NCI-H345 (cell line): ENCODE measurements around the gene C8A.

Source experiments
- DNase-seq: peaks from one replicate; lab custom pipeline; 2025; lab: John Stamatoyannopoulos, UW

Gene C8A

DNA sequence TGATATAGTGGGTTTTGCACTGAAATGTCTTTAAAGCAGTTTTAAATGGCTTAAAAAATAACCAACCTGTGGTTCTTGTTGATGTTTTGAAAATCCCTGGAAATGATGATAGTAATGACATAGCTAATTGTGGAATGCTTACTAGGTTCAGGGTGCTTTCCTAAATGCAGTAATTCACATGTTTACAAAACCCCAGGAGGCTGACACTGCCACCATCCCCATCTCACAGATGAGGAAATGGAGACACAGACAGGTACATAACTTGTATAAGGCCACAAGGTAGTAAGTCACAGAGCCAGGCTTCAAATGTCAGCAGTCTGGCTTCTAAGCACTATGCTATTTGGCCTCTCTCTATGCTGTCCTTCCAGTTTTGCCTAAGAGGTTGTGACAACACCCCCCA is 70.6 kb downstream of the C8A start:
- no peak for DNase-seq

DNA sequence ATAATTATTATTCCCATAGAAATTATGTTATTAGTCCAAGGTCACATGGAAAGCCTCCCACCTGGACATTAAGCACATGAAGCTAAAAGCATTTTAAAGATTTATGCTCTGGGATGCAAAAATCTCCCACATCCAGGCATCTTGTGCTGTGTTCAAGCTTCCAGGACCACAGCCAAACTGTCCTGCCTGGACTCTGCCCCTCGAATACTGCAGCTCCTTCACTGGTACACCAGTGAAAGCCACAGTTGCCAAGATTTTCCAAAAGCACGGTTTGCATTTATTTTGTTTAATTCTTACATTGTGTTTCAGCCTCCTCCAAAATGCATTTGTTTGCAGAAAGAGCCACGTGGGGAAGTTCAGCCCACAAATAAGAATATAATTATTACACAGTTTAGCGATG is 72.6 kb downstream of the C8A start:
- DNase-seq: no peak

DNA sequence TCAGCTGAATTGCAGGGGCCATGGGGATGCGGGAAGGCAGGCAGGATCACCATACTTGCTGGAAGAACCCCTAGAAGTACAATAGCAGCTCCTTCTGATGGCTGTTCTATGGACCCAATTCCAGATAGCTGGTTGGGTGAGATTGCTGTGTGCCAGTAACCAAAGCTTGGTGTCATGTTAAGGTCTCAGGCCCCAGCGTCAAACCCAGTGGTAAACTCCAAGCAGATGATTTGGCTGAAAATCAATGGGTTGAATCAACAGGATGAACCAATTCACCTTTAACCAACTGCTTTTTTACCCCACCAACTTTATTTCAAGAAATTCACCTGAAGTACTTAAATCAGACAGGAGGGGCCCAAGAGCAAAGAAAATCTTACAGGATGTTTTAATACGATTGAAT is 73.4 kb downstream of the C8A start:
- DNase-seq: no peak

DNA sequence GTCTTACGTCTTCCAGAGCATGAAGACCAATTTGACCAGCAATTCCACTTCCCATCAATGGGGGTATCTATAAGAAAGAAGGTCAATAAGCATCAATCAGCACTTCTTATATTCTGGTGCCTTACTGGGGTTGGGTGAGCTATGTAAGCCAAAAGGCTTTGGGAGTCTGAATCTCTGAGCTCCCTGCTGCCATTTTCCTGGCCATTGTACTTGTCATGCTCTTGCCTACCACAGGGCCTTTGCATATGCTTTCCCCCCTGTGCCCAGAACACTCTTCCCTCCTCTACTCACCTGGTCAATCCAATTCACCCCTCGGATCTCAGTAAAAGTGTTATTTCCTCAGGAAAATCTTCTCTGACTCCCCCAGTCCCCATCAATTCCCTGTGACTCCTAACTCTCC is 74.9 kb downstream of the C8A start:
- DNase-seq: no peak

DNA sequence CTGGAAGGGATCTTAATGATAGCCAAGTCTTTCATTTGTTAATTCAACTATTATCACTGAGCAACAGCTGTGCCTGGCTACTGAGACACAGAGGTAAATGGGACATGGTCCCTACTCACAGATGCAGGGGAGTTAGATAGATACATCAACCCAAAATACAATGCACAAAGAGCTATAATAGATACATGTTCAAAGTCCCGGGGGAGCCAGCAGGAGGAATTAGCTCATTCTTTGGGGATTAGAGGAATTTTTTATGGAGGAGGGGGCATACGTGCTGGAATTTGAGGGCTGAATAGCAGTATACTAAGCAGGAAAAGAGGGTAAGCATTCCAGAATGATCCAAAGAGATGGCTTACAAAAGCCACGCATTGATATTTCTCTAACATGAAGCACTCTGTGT is 76.6 kb downstream of the C8A start:
- DNase-seq: no peak

DNA sequence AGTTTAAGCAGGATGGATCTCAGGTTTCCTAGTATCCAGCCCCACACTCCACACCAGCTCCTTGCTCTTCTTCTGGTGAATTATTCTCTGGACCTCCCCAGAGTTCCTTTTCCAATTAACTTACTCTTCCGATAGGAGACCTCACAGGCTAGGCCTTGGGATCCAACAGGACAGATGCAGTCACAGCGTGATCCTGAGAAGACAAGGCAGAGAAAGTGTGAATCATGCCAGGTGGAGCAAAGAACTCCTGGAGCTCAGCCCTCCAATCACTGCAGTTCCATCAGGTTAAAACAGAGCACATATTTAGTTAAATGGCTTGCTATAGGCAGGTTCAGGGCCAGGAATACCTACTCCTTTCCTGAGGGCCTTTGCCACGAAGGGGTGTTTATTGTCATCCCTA is 77.1 kb downstream of the C8A start:
- no peak for DNase-seq

DNA sequence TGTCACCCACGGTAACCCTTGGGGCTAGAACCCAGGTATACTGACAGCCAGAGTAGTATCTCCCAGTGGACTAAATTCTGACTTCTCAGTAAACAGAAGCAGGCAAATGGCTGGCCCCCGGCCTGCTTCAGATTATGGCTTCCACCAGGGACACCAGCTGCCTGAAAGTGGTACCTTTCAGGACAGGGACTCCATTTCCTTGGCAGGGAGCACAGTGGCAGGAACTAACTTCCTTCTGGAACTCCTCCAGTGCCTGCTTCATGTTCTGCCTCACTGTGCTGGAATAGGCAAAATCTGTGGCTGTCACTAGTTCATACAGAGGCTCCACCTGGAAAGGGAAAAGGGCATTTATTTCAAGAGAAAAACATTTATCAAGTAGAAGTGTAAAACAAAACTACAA is 78.6 kb downstream of the C8A start:
- DNase-seq: no peak

DNA sequence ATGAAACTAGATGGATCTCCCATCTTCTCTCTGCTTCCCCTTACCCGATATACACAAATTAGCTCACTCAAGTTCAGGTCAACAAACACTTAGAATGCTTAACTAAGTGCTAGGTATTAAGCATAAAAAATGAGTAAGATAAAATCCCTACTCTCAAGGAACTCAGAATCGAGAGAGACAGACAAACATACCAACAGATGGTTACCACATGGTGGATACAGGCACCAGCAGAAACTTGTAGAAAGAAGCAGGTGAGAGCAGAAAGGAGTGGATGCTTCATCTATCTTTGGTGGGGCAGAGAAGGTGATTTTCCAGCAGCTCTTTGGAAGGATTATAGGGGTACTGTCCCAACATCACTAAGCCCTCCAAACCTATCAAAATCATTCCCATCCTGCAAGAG is 79.0 kb downstream of the C8A start:
- DNase-seq: no peak

DNA sequence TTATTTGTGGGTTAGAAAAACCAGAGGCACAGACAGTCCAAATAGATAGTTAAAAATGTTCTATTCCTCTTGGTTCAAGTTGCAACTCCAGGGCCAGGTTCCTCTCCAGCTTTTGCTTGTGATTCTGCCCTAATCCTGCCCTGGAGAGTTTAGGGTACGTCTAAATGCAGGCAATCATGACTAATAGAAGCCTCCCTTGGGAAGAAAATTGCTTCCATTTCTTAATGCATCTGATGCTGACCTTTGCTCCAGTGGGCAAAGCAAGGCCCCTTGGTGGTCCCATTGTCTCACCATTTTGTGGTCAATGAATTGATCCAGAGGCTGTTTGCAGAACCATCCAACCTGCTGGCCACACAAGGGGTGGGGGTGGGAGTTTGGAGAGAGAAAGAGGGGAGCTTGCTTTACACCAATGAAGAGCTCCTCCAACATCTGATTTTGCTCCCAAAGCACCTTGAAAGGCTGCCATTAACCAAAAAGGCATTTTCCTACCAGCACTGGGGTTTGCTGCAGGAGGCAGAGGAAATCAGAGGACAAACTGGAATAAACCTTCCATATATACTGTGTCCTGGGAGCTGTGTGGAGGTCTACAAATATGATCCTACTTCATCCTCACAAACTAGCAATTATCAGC is 79.9 kb downstream of the C8A start:
- DNase-seq: no peak

DNA sequence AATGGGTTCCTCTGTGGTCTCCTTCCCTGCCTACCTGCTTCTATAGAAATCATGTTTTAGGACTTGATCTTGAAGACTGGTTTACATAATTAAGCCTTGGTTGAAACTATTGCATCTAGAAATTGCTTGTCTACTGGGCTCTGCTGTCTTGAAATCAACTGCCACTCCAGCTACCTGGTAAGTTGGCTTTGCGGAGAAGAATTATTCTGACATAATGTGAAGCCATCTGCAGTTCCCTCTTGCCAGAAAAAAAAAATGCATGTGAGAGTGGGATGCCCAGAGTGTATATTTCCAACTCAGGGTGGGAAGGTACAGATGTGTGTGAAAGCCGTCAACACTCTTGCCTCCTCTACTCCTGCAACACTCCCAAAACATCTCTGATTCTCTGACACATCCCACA is 84.0 kb downstream of the C8A start:
- DNase-seq: no peak

DNA sequence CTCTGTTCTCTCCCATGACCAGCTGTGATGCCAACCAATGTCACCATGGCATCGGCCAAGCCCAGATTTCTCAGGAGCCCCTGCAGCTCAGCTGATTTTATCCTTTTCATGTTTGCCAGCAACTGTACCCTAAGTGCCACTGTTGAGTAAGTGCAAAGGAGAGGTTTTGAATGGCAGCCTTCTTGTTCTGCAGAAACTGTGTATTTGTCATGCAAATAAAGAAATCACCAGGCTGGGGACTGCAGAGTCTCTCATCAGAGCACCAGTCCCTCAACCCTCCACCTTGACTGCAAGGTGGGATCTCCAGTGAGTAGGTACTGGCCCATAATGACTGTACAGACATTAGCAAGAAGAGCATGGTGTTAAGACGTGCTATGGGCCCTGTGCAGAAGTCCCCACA is 84.6 kb downstream of the C8A start:
- DNase-seq: no peak

DNA sequence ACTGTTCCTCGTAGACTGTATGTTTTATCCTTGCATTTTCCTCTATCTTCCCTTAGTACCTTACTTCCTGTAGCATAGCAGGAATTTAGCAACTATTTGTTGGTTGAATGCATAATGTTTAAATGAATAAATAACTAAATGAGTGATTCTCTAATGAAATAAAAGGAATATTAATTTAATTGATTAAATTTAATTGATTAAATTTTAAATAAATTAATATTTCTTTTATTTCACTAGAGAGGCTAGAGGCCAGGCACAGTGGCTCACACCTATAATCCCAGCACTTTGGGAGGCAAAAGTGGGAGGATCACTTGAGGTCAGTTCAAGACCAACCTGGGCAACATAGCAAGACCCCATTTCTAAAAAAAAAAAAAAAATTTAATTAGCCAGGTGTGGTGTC is 85.4 kb downstream of the C8A start:
- DNase-seq: no peak

DNA sequence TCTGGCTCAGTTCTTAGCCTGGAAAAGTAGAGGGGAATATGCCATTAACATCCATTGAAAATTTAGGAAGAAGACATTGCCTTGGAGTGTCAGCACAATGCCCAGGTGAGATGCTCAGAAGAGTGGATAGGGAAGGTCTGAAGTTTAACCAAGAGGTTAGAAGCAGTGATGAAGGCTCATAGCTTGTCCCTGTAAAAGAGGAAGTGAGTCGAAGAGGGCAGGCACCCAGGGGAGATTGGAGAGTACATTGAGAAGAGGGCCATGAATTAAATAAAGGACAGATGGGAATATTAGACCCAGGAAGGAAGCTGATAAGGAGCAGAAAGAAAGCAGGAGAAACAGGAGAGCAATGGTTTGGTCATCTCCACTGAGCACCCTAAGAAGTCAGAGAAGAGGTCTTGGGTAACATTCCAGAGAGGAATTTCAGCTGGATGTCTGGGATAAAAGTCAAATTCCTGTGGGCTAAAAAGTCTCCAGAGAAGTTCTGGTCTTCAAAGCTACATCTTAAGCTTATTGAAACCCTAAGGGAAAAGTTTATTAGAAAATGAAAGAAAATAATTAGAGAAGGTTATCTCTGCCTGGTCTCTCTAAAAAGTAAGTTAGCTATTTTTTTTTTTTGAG is 93.9 kb downstream of the C8A start:
- DNase-seq: no peak

DNA sequence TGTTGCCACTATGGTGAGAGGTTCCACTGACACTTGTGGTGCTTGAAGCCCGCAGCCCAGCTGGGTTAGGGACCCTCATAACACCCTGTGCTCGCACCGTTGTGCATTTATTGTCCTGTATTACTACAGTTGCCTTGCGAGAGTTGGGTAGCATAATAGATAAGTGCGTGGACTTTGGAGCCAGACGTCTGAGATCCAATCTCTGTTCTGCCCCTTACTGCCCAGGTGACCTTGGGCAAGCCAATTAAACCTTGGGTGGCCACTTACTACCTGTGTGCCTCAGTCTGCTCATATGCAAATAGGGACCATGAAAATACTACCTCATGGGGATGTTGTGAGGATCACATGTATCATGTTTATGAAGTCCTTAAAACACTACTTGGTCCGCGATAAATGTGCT is 97.9 kb downstream of the C8A start:
- DNase-seq: no peak

DNA sequence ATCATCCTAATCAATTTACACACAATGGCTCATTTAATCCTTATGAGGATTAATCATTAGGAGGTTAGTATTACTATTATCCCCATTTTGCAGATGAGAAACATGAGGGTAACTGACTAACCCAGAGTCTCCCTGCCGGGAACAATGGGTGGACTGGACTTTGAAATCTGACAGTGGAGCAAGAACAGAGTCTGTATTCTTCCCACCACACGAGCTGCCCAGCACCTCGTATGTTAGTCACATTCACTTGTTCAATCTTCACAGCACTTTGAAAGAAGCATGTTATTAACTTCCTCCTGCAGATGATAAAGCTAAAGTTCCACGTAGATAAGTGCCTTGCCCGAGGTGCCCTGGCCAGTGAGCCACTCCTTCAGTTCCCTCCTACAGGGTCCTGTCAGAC is 98.8 kb downstream of the C8A start:
- no peak for DNase-seq

DNA sequence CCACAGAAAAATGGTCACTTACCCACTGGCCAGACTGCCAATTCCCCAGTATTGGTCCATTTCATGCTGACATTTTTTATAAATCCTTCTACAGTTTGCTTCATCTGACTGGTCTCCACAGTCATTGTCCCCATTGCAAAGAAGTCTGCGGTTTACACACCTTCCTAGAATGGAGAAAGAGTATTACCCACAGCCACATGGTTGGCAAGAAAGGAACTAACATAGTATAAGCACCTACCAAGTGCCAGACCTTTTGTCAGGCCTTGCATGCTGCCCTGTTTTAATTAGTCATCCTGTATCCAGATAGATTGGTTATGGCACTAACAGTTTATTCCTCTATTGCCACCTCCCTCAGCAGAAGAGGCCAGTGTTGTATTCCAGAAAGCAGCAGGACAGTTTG is 100.1 kb downstream of the C8A start:
- no peak for DNase-seq

DNA sequence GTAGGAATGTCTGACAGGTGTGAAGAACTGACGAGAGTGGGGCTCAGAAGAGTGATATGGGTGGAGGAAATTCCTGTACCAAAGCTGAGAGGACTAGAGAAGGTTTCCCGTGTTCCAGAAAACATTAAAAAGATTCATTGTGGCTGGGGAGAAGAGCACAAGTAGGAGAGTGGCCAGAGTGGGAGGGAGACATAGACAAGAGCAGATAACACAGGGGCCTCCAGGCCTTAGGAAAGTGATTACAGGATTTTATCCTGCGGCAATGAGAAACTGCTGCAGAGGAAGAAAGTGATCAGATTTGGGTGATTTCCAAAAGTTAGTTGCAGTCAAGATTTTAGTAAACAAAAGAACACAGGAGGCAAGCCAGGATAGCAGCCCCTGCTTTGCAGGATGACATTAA is 103.3 kb downstream of the C8A start:
- no peak for DNase-seq

DNA sequence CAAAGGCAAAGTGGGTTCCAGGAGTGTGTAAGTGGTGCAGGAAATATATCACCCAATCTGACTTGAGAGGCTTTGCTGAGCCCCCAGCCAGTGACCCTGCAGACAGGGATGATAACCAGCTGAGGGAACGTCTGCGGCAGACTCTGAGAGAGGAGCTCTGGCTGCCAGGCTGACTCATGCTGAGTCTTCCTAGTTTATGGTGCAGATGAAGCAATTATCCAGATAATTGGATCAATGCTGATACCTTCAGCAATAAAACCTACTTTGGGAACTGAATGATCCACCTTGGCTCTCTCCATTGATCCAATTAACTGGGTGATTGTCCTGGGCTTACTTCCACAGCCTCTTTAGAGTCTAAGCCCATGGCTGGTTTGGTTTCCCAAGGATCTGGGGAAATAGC is 103.9 kb downstream of the C8A start:
- no peak for DNase-seq

DNA sequence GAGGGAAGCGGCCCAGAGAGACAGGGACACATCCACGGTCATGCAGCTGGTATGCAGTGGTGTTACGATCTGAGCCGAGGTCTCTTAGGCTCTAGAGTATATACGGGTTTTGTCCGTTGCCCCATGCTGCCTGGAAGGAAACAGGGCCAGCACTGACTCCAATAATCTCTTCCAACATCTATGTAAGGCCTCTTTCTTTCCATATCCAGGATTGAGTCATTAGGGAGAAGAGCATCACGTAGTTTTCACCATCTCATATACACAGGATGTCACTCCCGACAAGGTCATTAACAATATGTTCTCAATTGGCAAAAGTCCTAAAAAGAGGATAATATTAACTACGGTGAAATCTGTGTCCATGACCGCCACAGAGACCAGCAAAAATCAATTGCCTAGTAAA is 106.8 kb downstream of the C8A start:
- no peak for DNase-seq

DNA sequence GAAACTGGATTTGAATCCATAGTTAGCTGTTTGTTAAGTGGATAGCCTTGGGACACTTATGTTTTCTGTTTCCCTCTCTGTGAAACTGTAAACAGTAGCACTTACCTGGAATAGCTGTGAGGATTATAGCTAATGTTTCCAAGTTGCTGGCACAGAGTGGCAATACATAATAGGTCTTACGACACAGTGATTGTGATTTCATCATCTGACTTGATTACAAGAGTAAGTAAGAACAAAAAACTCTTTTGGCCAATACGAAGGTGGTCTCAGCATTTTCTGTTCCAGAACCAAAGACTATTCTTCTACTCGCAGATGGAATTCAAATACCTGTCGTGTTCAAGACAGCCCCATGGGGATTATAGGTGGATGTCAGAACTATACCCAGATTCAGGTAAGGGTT is 109.1 kb downstream of the C8A start:
- no peak for DNase-seq

DNA sequence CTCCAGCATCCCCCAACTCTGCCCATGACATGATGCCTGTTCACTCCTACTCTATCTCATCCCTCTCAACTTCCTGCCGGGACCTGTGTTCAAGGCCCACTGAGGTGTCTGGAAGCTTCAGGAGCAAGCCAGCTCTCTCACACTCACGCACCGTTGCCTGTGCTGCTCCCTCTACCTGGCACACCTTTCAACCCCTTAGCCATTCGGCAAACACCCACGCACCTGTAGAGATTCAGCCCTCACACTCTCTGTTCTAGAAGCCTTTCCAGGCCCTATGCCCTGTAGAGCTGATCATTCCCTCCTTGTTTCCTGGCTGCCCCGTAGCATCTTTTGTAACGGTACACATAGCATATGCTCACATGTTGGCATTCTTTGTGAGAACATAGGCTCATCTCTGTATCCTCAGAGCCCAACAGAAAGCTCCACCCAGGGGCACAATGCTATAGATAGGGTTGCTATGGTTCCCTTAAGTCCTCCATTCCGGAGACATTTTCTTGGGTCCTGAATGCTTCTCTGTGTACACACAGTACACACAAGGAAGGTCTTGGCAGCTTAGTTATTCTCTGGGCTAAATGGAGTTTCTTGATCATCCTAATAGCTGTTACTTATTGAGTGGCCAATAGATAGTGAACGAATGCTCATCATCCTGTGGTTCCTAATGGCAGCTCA is 109.9 kb downstream of the C8A start:
- DNase-seq: no peak

DNA sequence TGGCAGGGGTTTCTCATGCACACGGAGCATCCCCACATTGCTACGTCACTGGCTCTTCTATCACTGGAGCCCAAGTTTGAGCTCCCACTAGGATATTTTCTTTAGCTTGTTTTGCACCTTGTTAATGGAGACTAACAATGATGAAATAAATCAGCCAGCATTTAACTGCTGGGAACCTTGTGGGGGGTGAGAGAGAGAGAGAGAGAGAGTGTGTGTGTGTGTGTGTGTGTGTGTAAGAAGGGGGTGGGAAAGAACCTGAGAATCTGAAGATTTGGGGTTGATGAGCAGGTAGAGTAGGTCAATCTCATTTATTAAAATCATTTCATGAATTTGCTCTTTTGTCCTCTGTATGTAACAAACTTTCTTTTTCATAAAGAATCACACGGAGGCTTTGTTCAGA is 110.6 kb downstream of the C8A start:
- no peak for DNase-seq

DNA sequence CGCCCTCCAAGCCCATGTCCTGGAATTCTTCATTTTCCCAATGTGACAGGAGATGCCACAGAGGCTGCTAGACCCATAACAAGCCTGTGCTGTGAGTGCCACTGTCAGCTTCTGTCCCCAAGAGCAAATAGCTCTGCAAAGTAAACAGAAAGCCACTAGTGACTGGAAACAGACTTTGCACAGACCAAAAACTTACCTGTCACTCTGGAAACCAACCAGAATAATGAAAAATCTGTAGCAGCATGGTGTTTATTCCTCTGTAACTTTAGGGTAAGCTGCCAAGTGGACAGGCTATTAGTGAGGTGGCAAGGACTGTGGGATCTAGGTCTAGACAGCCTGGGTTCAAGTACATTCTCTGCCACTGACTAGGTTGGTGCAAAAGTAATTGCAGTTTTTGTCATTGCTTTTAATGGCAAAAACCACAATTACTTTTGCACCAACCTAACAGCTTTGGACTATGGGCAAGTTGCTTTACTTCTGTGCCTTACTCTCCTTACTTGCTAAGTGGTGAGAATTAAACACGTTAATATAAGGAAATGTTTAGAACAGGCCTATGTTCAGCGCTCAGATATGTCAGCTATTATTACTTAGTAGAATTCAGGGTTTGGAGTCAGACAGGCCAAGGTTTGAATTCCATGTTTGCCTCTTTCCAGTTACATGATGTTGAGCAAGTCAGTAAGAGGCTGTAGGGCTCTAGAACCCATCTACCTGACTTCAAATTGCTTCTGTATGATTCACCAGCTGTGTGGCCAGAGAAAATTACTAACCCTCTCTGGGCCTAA is 111.5 kb downstream of the C8A start, which contains the start of gene C8B:
Gene C8B (minus strand): TSS at position 100 of the 782 bp plus-strand sequence. CDS start 67 bp downstream, at position 33.
- no peak for DNase-seq
